Measurements from ENCODE around the gene HLF. TPM values are rescaled to one million over a fixed set of nuclear protein-coding genes. Genes with fewer than 3 reads are reported as not detected.
A peak's percentile ranks its signal among the peaks of the same experiment; 100 is the strongest.

HLF gene
- total RNA-seq, 1 experiment from 2014 or later, result 3.2 TPM

- Histone ChIP-seq H3K4me3 (ENCODE audit: low read depth, low read length, poor library complexity, severe bottlenecking) (no peak overlapping the region), H3K4me1 (ENCODE audit: insufficient read depth, low read length, poor library complexity, severe bottlenecking) (peaks cover 19% of the 10 kb centered on the region), H3K36me3 (ENCODE audit: insufficient read depth, low read length, poor library complexity, severe bottlenecking) (no peaks in the 10 kb centered on the region), H3K27me3 (replicated peaks; ENCODE audit: insufficient read depth, low read depth, low read length, poor library complexity) (no peaks in the 10 kb centered on the region), H3K9me3 (ENCODE audit: low read depth, low read length, poor library complexity, severe bottlenecking) (no peaks in the 10 kb centered on the region), H3K27ac (ENCODE audit: low read depth, low read length, poor library complexity, severe bottlenecking) (no peak overlapping the region)
- CTCF ChIA-PET, result no interaction called here
- no TSS peak for BruUV-seq (replicated peaks)
- no peak for DNase-seq (ENCODE audit: low spot score)
- intact Hi-C loops (cut with micrococcal nuclease; ENCODE audit: unreplicated experiment), result no loop called here
- POLR2A ChIA-PET (ENCODE audit: low non-redundant PET), result no interaction called here
- no peak for TF ChIP-seq EZH2 (IDR thresholded peaks at IDR 0.05; ENCODE audit: borderline replicate concordance, low read depth, low read length, poor library complexity, severe bottlenecking)
- no peak for TF ChIP-seq CTCF (conservative IDR thresholded peaks at IDR 0.05; ENCODE audit: low read depth, low read length)
Measured at GRCh38 chr17:55346658-55347057, 81.9 kb downstream of the HLF start.

- intact Hi-C loops (cut with micrococcal nuclease; ENCODE audit: unreplicated experiment), result no loop called here
- DNase-seq (ENCODE audit: low spot score), result no peak
- BruUV-seq (replicated peaks), result no TSS peak
Measured at GRCh38 chr17:55347341-55347740, 82.6 kb downstream of the HLF start.

GRCh38 chr17:55348749-55349354 is 84.1 kb downstream of the HLF start:
- no TSS peak for BruUV-seq (replicated peaks)

More at GRCh38 chr17:55347341-55347740, 82.6 kb downstream of the HLF start:
- H3K36me3 ChIP-seq (ENCODE audit: insufficient read depth, low read length, poor library complexity, severe bottlenecking), result no peaks in the 10 kb centered on the region
- no peak for TF ChIP-seq CTCF (conservative IDR thresholded peaks at IDR 0.05; ENCODE audit: low read depth, low read length)
- TF ChIP-seq EZH2 (IDR thresholded peaks at IDR 0.05; ENCODE audit: borderline replicate concordance, low read depth, low read length, poor library complexity, severe bottlenecking), result no peak
- no peaks in the 10 kb centered on the region for H3K27me3 ChIP-seq (replicated peaks; ENCODE audit: insufficient read depth, low read depth, low read length, poor library complexity)
- no peak overlapping the region for H3K27ac ChIP-seq (ENCODE audit: low read depth, low read length, poor library complexity, severe bottlenecking)
- no peak overlapping the region for H3K4me3 ChIP-seq (ENCODE audit: low read depth, low read length, poor library complexity, severe bottlenecking)
- no peaks in the 10 kb centered on the region for H3K9me3 ChIP-seq (ENCODE audit: low read depth, low read length, poor library complexity, severe bottlenecking)
- peaks cover 19% of the 10 kb centered on the region for H3K4me1 ChIP-seq (ENCODE audit: insufficient read depth, low read length, poor library complexity, severe bottlenecking)
- ChIA-PET POLR2A (ENCODE audit: low non-redundant PET) (interaction anchor here (0.5 kb wide), 1 partner anchor 90 kb away, joined by 3 read pairs; no protein-coding TSS in a partner anchor), CTCF (interaction anchor here (1.5 to 1.6 kb wide), 2 partner anchors 9 to 15 kb away, joined by 3 to 4 read pairs; no protein-coding TSS in a partner anchor)

More at GRCh38 chr17:55348749-55349354, 84.1 kb downstream of the HLF start:
- Histone ChIP-seq H3K36me3 (ENCODE audit: insufficient read depth, low read length, poor library complexity, severe bottlenecking) (no peaks in the 10 kb centered on the region), H3K4me3 (ENCODE audit: low read depth, low read length, poor library complexity, severe bottlenecking) (no peak overlapping the region), H3K9me3 (ENCODE audit: low read depth, low read length, poor library complexity, severe bottlenecking) (no peaks in the 10 kb centered on the region), H3K4me1 (ENCODE audit: insufficient read depth, low read length, poor library complexity, severe bottlenecking) (peaks cover 19% of the 10 kb centered on the region), H3K27ac (ENCODE audit: low read depth, low read length, poor library complexity, severe bottlenecking) (no peak overlapping the region), H3K27me3 (replicated peaks; ENCODE audit: insufficient read depth, low read depth, low read length, poor library complexity) (no peaks in the 10 kb centered on the region)
- POLR2A ChIA-PET (ENCODE audit: low non-redundant PET), result no interaction called here
- peak; percentile 83 for DNase-seq (ENCODE audit: low spot score)
- CTCF ChIA-PET, result interaction anchor here (0.8 to 1.6 kb wide), 3 partner anchors 8 to 356 kb away, joined by 3 to 6 read pairs (median 4); no protein-coding TSS in a partner anchor
- no peak for TF ChIP-seq EZH2 (IDR thresholded peaks at IDR 0.05; ENCODE audit: borderline replicate concordance, low read depth, low read length, poor library complexity, severe bottlenecking)
- peak; percentile 91 for TF ChIP-seq CTCF (conservative IDR thresholded peaks at IDR 0.05; ENCODE audit: low read depth, low read length)
- intact Hi-C loops (cut with micrococcal nuclease; ENCODE audit: unreplicated experiment), result loop anchor here (1.0 to 2.0 kb wide), 3 partner anchors 140 to 356 kb away; no protein-coding TSS in a partner anchor

All from A673 (cell line).